ENCODE data around the gene CPO. TPM values are rescaled to one million over a fixed set of nuclear protein-coding genes. Genes with fewer than 3 reads are reported as not detected.

Gene CPO
- total RNA-seq, 1 donor from 2014 or later, result 0.47 TPM

- H3K27me3 Mint-ChIP-seq (ENCODE audit: low read depth), result peaks cover 92% of the 10 kb centered on the region
- TF ChIP-seq CTCF (conservative IDR thresholded peaks at IDR 0.05), result no peak
- H3K36me3 Mint-ChIP-seq (ENCODE audit: low read depth), result peaks cover 2% of the 10 kb centered on the region
- H3K4me3 Mint-ChIP-seq, result no peak overlapping the region
- no peak for DNase-seq (ENCODE audit: low read depth, low spot score)
- no peak overlapping the region for H3K27ac Mint-ChIP-seq (ENCODE audit: unreplicated experiment)
- H3K4me1 Mint-ChIP-seq, result peaks cover 4% of the 10 kb centered on the region
- H3K9me3 Mint-ChIP-seq, result peaks cover 2% of the 10 kb centered on the region
Measured at GRCh38 chr2:206962966-206963365, 23.6 kb downstream of the CPO start.

- no peak for TF ChIP-seq CTCF (conservative IDR thresholded peaks at IDR 0.05)
- H3K36me3 Mint-ChIP-seq (ENCODE audit: low read depth), result peaks cover 2% of the 10 kb centered on the region
- H3K27me3 Mint-ChIP-seq (ENCODE audit: low read depth), result peaks cover 100% of the 10 kb centered on the region
Measured at GRCh38 chr2:206968134-206969086, 29.1 kb downstream of the CPO start.

GRCh38 chr2:206969192-206969591, 29.9 kb downstream of the CPO start:
- no peak for DNase-seq (ENCODE audit: low read depth, low spot score)
- peaks cover 2% of the 10 kb centered on the region for H3K9me3 Mint-ChIP-seq
- TF ChIP-seq CTCF (conservative IDR thresholded peaks at IDR 0.05), result no peak
- H3K4me1 Mint-ChIP-seq, result peaks cover 27% of the 10 kb centered on the region
- peaks cover 100% of the 10 kb centered on the region for H3K27me3 Mint-ChIP-seq (ENCODE audit: low read depth)
- H3K4me3 Mint-ChIP-seq, result no peak overlapping the region
- no peak overlapping the region for H3K27ac Mint-ChIP-seq (ENCODE audit: unreplicated experiment)
- H3K36me3 Mint-ChIP-seq (ENCODE audit: low read depth), result no peaks in the 10 kb centered on the region

More at GRCh38 chr2:206968134-206969086, 29.1 kb downstream of the CPO start:
- no peak overlapping the region for H3K4me3 Mint-ChIP-seq
- no peak overlapping the region for H3K27ac Mint-ChIP-seq (ENCODE audit: unreplicated experiment)
- peaks cover 27% of the 10 kb centered on the region for H3K4me1 Mint-ChIP-seq
- DNase-seq (ENCODE audit: low read depth, low spot score), result no peak
- peaks cover 4% of the 10 kb centered on the region for H3K9me3 Mint-ChIP-seq

DNA sequence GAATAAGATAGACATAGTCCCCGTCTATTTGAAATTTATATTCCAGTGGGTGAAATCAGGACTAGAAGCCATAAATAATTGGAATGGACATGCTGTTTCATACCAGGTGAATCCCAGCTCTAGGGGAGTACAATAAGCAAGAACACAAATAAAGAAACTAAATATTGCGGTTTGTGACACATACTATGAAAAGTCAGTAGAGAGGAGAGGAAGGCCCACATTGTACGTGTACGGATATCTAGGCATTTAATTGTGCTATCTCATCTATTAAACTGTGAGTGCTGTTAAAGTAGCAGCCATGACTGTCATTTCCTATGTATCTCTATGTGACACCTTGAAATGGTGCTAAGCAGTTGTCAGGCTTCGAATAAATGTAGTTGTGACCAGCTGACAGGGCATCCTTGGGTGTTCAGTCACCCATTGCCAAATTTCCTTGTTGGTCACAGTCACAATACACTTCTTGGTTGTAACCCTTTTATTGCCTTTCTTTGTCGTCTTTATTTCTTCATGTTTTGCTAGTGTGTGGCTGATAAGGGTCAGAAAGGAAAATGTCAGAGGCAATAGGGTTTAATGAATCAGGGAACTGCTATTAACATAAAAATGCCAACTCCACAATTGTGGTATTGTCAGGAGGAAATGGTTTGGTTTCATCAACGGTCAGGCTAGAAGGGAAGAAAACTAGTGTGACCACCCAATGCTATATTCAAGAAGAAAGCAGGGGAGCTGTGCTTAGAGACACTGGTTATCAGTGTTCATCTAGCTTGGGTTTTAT, 31.5 kb downstream of the CPO start:
- no peak for DNase-seq (ENCODE audit: low read depth, low spot score)
- Mint-ChIP-seq H3K4me3 (no peak overlapping the region), H3K36me3 (ENCODE audit: low read depth) (no peaks in the 10 kb centered on the region), H3K4me1 (peaks cover 27% of the 10 kb centered on the region), H3K27ac (ENCODE audit: unreplicated experiment) (no peak overlapping the region), H3K27me3 (ENCODE audit: low read depth) (peaks cover 98% of the 10 kb centered on the region), H3K9me3 (peaks cover 7% of the 10 kb centered on the region)
- no peak for TF ChIP-seq CTCF (conservative IDR thresholded peaks at IDR 0.05)

GRCh38 chr2:206971805-206972204, 32.5 kb downstream of the CPO start:
- H3K27me3 Mint-ChIP-seq (ENCODE audit: low read depth), result peaks cover 98% of the 10 kb centered on the region
- peaks cover 7% of the 10 kb centered on the region for H3K9me3 Mint-ChIP-seq
- TF ChIP-seq CTCF (conservative IDR thresholded peaks at IDR 0.05), result no peak
- H3K4me3 Mint-ChIP-seq, result no peak overlapping the region
- peaks cover 27% of the 10 kb centered on the region for H3K4me1 Mint-ChIP-seq
- DNase-seq (ENCODE audit: low read depth, low spot score), result no peak
- H3K27ac Mint-ChIP-seq (ENCODE audit: unreplicated experiment), result no peak overlapping the region
- H3K36me3 Mint-ChIP-seq (ENCODE audit: low read depth), result no peaks in the 10 kb centered on the region

Measured in neural crest cell (in vitro differentiated cells).